ENCODE data around the gene EZH2. TPM values are rescaled to one million over a fixed set of nuclear protein-coding genes. Genes with fewer than 3 reads are reported as not detected.

EZH2 gene
- total and polyA plus RNA-seq, 4 donors: 3.6 to 14.8 (median 4.4) TPM

GRCh38 chr7:148898845-148899484 lies 14.9 kb upstream of the EZH2 start:
- no peak for DNase-seq

GRCh38 chr7:148894591-148894990 lies 10.5 kb upstream of the EZH2 start:
- peaks cover 0 to 7% (median 4%) of the 10 kb centered on the region in 3 donors for H3K27me3 ChIP-seq (ENCODE audit: control insufficient read depth in 3 of 3, insufficient read depth in 3 of 3, low read length in 2 of 3)
- no peak overlapping the region for H3K9ac ChIP-seq (ENCODE audit: insufficient read depth in 1 of 2, low read length in 2 of 2)
- DNase-seq (no peak), ATAC-seq (ENCODE audit: insufficient read depth, low FRiP score) (no peak)
- TF ChIP-seq CTCF (IDR thresholded peaks at IDR 0.05; ENCODE audit: control extremely low read depth, extremely low read depth): no peak
- no peaks in the 10 kb centered on the region for H3K36me3 ChIP-seq (ENCODE audit: control insufficient read depth in 4 of 4, insufficient read depth in 4 of 4, low read length in 4 of 4)
- no peaks in the 10 kb centered on the region for H3K4me1 ChIP-seq (ENCODE audit: control insufficient read depth in 5 of 5, insufficient read depth in 5 of 5, low read length in 5 of 5)
- H3K9me3 ChIP-seq (ENCODE audit: control insufficient read depth in 4 of 4, insufficient read depth in 3 of 4, low read length in 3 of 4): no peaks in the 10 kb centered on the region
- H3K4me3 ChIP-seq: no peak overlapping the region
- H3K27ac ChIP-seq (ENCODE audit: low read depth in 1 of 2, low read length in 1 of 2): no peak overlapping the region
- 57 to 81% methylated on average over 2 of the region's 2 CpGs for WGBS, 2 donors

More at GRCh38 chr7:148898845-148899484, 14.9 kb upstream of the EZH2 start:
- Histone ChIP-seq H3K9ac (ENCODE audit: insufficient read depth in 1 of 2, low read length in 2 of 2) (no peak overlapping the region), H3K27me3 (ENCODE audit: control insufficient read depth in 3 of 3, insufficient read depth in 3 of 3, low read length in 2 of 3) (peaks cover 0 to 7% (median 4%) of the 10 kb centered on the region in 3 donors), H3K9me3 (ENCODE audit: control insufficient read depth in 4 of 4, insufficient read depth in 3 of 4, low read length in 3 of 4) (no peaks in the 10 kb centered on the region), H3K27ac (ENCODE audit: low read depth in 1 of 2, low read length in 1 of 2) (no peak overlapping the region), H3K36me3 (ENCODE audit: control insufficient read depth in 4 of 4, insufficient read depth in 4 of 4, low read length in 4 of 4) (no peaks in the 10 kb centered on the region), H3K4me1 (ENCODE audit: control insufficient read depth in 5 of 5, insufficient read depth in 5 of 5, low read length in 5 of 5) (no peaks in the 10 kb centered on the region), H3K4me3 (no peak overlapping the region)
- no peak for TF ChIP-seq CTCF (IDR thresholded peaks at IDR 0.05; ENCODE audit: control extremely low read depth, extremely low read depth)
- WGBS, 2 donors: 50 to 66% methylated on average over 6 of the region's 6 CpGs
- no peak for ATAC-seq (ENCODE audit: insufficient read depth, low FRiP score)

- WGBS, 2 donors: 86 to 91% methylated on average over 2 of the region's 2 CpGs
- H3K4me3 ChIP-seq: no peak overlapping the region
- no peak for ATAC-seq (ENCODE audit: insufficient read depth, low FRiP score)
Observed at GRCh38 chr7:148893071-148893470, 9.0 kb upstream of the EZH2 start.

More at GRCh38 chr7:148893071-148893470, 9.0 kb upstream of the EZH2 start:
- H3K27ac ChIP-seq (ENCODE audit: low read depth in 1 of 2, low read length in 1 of 2): no peak overlapping the region
- TF ChIP-seq CTCF (IDR thresholded peaks at IDR 0.05; ENCODE audit: control extremely low read depth, extremely low read depth): no peak
- no peaks in the 10 kb centered on the region for H3K9me3 ChIP-seq (ENCODE audit: control insufficient read depth in 4 of 4, insufficient read depth in 3 of 4, low read length in 3 of 4)
- DNase-seq: no peak
- H3K9ac ChIP-seq (ENCODE audit: insufficient read depth in 1 of 2, low read length in 2 of 2): no peak overlapping the region
- H3K4me1 ChIP-seq (ENCODE audit: control insufficient read depth in 5 of 5, insufficient read depth in 5 of 5, low read length in 5 of 5): no peaks in the 10 kb centered on the region
- H3K27me3 ChIP-seq (ENCODE audit: control insufficient read depth in 3 of 3, insufficient read depth in 3 of 3, low read length in 2 of 3): peaks cover 0 to 7% (median 4%) of the 10 kb centered on the region in 3 donors
- no peaks in the 10 kb centered on the region for H3K36me3 ChIP-seq (ENCODE audit: control insufficient read depth in 4 of 4, insufficient read depth in 4 of 4, low read length in 4 of 4)

Measured in lung (tissue), 12 donors.